ENCODE results near the gene LPCAT3.

DNA sequence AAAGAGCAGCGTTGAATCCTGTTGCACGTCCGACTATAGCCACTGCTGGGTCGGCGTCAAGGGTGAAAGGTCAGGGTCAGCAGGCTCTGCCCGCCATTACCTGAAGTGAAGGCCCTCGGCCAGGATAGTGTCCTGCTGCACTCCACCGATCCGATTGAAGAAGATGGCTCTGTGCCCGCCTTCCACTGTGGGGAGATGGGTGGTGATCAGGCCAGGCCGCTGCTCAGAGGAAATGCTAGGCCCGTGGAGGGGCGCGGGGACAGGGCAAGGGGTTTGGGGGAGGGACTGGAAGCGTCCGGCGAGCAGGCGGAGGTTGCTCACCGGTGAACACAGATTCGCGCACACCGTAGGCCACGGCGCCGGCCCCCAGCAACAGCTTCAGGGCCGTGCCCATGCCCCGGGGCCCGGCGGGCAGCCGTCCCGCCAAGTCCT is 48.2 kb downstream of the LPCAT3 start:
- TF ChIP-seq, protein P1, sequence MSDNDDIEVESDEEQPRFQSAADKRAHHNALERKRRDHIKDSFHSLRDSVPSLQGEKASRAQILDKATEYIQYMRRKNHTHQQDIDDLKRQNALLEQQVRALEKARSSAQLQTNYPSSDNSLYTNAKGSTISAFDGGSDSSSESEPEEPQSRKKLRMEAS (IDR thresholded peaks at IDR 0.05), result no peak
- TF ChIP-seq EP300 (IDR thresholded peaks at IDR 0.05; ENCODE audit: borderline replicate concordance), result no peak
- TF ChIP-seq FOXM1 (IDR thresholded peaks at IDR 0.05; ENCODE audit: borderline replicate concordance, low read depth), result no peak
- TF ChIP-seq TAF1 (IDR thresholded peaks at IDR 0.05; ENCODE audit: low read depth), result no peak

Data from Ishikawa (cell line).